Type B pancreatic cell (in vitro differentiated cells): ENCODE results near the gene CYP2B6. TPM values are rescaled to one million over a fixed set of nuclear protein-coding genes. Genes with fewer than 3 reads are reported as not detected.

Experiments
- DNase-seq: peaks from one replicate; pipeline ENCODE4 v3.0.0; 2021; ENCODE audit warnings: mixed read lengths; ENCODE audit not compliant: unreplicated experiment; ENCODE audit errors: extremely low spot score
- H3K27ac Mint-ChIP-seq: 2 replicates; pipeline ENCODE4 v1.8.0; 2021; ENCODE audit warnings: mild to moderate bottlenecking, mixed read lengths
- H3K27me3 Mint-ChIP-seq: 2 replicates; pipeline ENCODE4 v1.8.0; 2021; ENCODE audit warnings: mixed read lengths
- H3K36me3 Mint-ChIP-seq: 2 replicates; pipeline ENCODE4 v1.8.0; 2021; ENCODE audit warnings: mixed read lengths
- H3K4me1 Mint-ChIP-seq: one replicate; pipeline ENCODE4 v1.8.0; 2021; ENCODE audit warnings: mixed read lengths; ENCODE audit not compliant: unreplicated experiment
- H3K4me3 Mint-ChIP-seq: 2 replicates; pipeline ENCODE4 v1.8.0; 2021; ENCODE audit warnings: mild to moderate bottlenecking, mixed read lengths
- H3K9me3 Mint-ChIP-seq: 2 replicates; pipeline ENCODE4 v1.8.0; 2021; ENCODE audit warnings: mixed read lengths
- CTCF ChIP-seq: fragments of 200-600 bp; sonication (generic); conservative IDR thresholded peaks from 2 replicates; pipeline ENCODE4 v1.5.0; 2021; ENCODE audit warnings: antibody characterized with exemption, mild to moderate bottlenecking
- long read RNA-seq: library from polyadenylated mRNA; unstranded; transcript quantifications from one replicate; pipeline ENCODE4 v2.0.0, GENCODE V29; 2020
- total RNA-seq: library from RNA; stranded (reverse); gene quantifications from 2 replicates; pipeline ENCODE4 v1.2.1, GENCODE V29; 2021; ENCODE audit warnings: low replicate concordance

CYP2B6 gene
- total RNA-seq = 0.53 and 1.2 TPM in 2 replicates
- long read RNA-seq = 0 reads

DNA sequence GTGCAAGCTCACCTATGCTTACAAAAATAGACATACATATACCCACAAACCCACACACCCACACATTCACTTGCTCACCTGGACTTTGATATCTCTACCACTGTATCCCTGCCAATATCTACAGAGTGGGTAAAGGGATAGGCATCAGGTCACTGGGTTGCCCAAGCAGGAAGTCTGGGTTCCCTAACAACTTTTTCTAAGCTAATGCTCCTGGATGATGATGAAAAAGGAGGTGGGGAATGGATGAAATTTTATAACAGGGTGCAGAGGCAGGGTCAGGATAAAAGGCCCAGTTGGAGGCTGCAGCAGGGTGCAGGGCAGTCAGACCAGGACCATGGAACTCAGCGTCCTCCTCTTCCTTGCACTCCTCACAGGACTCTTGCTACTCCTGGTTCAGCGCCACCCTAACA lies at the start of gene CYP2B6:
Gene CYP2B6, plus strand, starts transcription at position 311 of the 410 bp plus-strand sequence. Its CDS starts 24 bp downstream, at position 335.
- Mint-ChIP-seq H3K36me3 (no peaks in the 10 kb centered on the region), H3K9me3 (no peaks in the 10 kb centered on the region), H3K27ac (no peak within 1 kb of the TSS), H3K4me1 (no peaks in the 10 kb centered on the region), H3K27me3 (peaks cover 14% of the 10 kb centered on the region), H3K4me3 (no peak within 1 kb of the TSS)
- DNase-seq = no peak
- TF ChIP-seq CTCF = no peak

DNA sequence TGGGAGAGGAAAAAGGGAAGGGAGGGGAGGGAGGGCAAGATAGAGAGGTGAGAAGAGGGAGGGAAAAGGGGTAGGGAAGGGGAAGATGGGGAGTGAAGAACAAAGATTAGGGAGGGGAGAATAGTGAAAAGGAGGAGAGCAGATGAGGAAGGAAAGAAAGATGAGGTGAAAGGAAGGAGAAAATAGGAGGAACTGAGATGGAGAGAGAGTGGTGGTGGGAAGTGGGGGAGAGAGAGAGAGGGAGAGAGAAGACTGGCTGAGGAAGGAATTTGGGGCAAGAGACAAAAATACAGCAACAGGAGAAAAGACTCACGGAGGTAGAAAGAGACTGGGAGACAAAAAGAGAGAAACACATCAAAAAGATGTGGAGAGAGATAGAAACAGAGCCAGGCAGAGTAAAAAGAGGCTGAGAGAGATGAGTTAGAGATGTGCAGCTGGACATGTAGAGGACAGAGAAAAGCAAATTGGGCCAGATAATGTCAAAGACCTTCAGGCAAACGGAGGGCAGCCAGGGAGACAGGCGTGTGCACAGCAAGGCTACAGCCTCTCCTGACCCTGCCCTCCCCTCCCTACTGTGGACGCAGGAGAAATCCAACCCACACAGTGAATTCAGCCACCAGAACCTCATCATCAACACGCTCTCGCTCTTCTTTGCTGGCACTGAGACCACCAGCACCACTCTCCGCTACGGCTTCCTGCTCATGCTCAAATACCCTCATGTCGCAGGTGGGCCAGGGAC lies 49.4 kb upstream of the CYP2B6 start:
- no peak for TF ChIP-seq CTCF
- H3K4me3 Mint-ChIP-seq = no peak overlapping the region
- no peak overlapping the region for H3K27ac Mint-ChIP-seq
- H3K9me3 Mint-ChIP-seq = no peaks in the 10 kb centered on the region
- no peak for DNase-seq
- no peaks in the 10 kb centered on the region for H3K4me1 Mint-ChIP-seq
- H3K27me3 Mint-ChIP-seq = peaks cover 18% of the 10 kb centered on the region
- no peaks in the 10 kb centered on the region for H3K36me3 Mint-ChIP-seq

DNA sequence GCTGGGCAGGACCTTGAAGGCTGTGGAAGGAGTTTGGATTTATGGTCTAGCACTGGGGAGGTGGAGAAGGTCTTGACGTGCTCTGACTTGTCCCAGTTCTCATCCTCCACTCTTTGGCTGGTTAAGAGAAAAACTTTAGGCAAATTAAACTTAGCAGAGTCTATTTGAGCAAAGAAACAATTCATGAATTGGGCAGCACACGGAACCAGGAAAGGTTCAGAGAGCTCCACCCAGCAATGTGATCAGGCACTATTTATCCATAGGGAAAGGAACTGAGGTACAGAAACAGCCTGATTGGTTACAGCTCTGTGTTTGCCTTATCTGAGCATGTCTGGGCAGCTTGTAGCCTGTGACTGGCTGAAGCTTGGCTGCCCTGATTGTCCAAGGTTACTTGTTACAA lies 45.4 kb upstream of the CYP2B6 start:
- Mint-ChIP-seq H3K4me1 (no peaks in the 10 kb centered on the region), H3K4me3 (no peak overlapping the region), H3K27me3 (peaks cover 8% of the 10 kb centered on the region), H3K36me3 (no peaks in the 10 kb centered on the region), H3K27ac (no peak overlapping the region), H3K9me3 (no peaks in the 10 kb centered on the region)
- TF ChIP-seq CTCF = no peak
- DNase-seq = no peak

- Mint-ChIP-seq H3K4me1 (no peaks in the 10 kb centered on the region), H3K9me3 (no peaks in the 10 kb centered on the region), H3K27me3 (peaks cover 8% of the 10 kb centered on the region), H3K4me3 (no peak overlapping the region), H3K27ac (no peak overlapping the region), H3K36me3 (no peaks in the 10 kb centered on the region)
- TF ChIP-seq CTCF = no peak
- DNase-seq = no peak
These were observed 44.0 kb upstream of the CYP2B6 start for GRCh38 chr19:40947114-40947513.

- Mint-ChIP-seq H3K4me3 (no peak overlapping the region), H3K4me1 (no peaks in the 10 kb centered on the region), H3K27ac (no peak overlapping the region), H3K36me3 (no peaks in the 10 kb centered on the region), H3K27me3 (peaks cover 8% of the 10 kb centered on the region), H3K9me3 (peaks cover 2% of the 10 kb centered on the region)
- TF ChIP-seq CTCF = no peak
- no peak for DNase-seq
These were observed 43.5 kb upstream of the CYP2B6 start for GRCh38 chr19:40947573-40947972.
